GM12891 (cell line): ENCODE data around the gene CCNT2.

Source experiments
- PAX5 ChIP-seq: IDR thresholded peaks from 2 replicates; pipeline ENCODE4 v1.6.1; 2011; ENCODE audit warnings: low read length, moderate library complexity, mild to moderate bottlenecking; ENCODE audit not compliant: insufficient read depth, severe bottlenecking
- POLR2A ChIP-seq: IDR thresholded peaks from 2 replicates; pipeline ENCODE4 v1.6.1; 2011; ENCODE audit warnings: low read depth, low read length, control low read depth
- POLR2AphosphoS5 ChIP-seq: IDR thresholded peaks from 2 replicates; pipeline ENCODE4 v1.6.1; 2011; ENCODE audit warnings: low read depth, low read length, control low read depth
- POU2F2 ChIP-seq: IDR thresholded peaks from 2 replicates; pipeline ENCODE4 v1.6.1; 2011; ENCODE audit warnings: low read depth, mild to moderate bottlenecking, control low read depth, low read length, moderate library complexity
- TAF1 ChIP-seq: IDR thresholded peaks from 2 replicates; pipeline ENCODE4 v1.6.1; 2011; ENCODE audit warnings: low read depth, low read length, control low read depth

DNA sequence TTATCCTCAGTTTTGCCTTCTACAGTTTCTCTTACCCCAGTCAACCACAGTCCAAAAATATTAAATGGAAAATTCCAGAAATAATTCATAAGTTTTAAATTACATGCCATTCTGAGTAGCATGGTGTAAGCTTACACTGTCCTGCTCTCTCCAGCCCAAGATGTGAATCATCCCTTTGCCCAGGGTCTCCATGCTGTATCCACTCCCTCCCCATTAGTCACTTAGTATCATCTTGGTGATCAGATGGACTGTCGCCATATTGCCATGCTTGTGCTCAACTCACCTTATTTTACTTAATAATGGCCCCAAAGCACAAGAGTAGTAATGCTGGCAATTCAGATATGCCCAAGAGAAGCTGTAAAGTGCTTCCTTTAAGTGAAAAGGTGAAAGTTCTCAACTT lies 18.5 kb upstream of the CCNT2 start:
- TF ChIP-seq POLR2AphosphoS5 = no peak
- no peak for TF ChIP-seq POU2F2
- TF ChIP-seq TAF1 = no peak
- no peak for TF ChIP-seq POLR2A
- no peak for TF ChIP-seq PAX5
